Epithelial cell of proximal tubule (primary cell): ENCODE measurements around the gene DACT2. TPM values are rescaled to one million over a fixed set of nuclear protein-coding genes. Genes with fewer than 3 reads are reported as not detected.
A peak's percentile ranks its signal among the peaks of the same experiment; 100 is the strongest.

Source experiments
- DNase-seq: peaks from one replicate; pipeline ENCODE4 v3.0.0-alpha.2; 2011; ENCODE audit warnings: low read depth
- H3K4me3 ChIP-seq: 2 replicates; pipeline ENCODE4 v1.5.1; 2011; ENCODE audit warnings: low read depth, mild to moderate bottlenecking, low read length
- total RNA-seq: library from RNA; depleted of rRNA; stranded (reverse); fragments of >200 nt; gene quantifications from 2 replicates; pipeline ENCODE4 v1.2.3, GENCODE V29; 2015
- TF ChIP-seq, protein P1 (sequence below): conservative IDR thresholded peaks from 2 replicates; pipeline ENCODE4 v1.5.1; 2012; ENCODE audit warnings: low read depth, mild to moderate bottlenecking, low read length

Gene DACT2
- total RNA-seq, 1 donor from 2014 or later: 0.23 TPM

DNA sequence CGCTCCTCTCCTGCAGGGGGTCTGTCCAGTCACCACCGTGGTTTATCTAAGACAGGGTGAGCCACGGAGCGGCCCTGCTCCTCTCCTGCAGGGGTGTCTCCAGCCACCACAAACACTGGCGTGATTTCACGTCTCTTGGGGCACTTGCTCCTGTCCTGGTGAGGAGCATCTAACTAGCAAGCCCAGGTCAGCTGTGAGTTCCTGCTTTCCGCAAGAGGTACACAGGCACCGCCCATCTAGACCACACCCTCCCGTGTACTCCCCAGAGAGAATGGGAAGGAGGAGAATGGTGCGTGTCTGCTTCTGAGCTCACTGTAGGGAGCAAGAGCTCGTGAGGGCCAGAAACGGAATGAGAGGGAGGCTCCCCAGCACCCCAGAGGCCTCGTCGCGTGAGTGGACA, 40.7 kb downstream of the DACT2 start:
- DNase-seq: no peak
- H3K4me3 ChIP-seq: no peak overlapping the region

DNA sequence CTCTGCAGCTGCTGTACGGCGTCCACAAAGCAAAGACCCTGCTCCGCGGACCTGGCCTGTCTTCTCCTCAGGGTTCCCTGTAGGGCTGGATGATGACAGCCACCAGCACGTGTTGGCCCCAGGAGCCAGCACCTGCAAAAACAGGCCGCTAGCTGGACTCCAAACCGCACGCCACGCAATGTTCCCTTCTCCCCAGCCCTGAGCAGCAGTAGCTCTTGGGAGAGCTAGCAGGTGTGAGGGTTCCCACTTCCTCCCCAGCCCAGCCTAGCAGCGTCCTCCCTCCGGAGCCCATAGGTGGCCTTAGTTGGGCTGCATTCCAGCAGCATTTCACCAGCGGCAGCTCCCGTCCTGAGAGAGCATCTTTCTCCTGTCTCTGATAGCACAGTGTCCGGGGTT, 42.3 kb downstream of the DACT2 start:
- TF ChIP-seq, protein P1, sequence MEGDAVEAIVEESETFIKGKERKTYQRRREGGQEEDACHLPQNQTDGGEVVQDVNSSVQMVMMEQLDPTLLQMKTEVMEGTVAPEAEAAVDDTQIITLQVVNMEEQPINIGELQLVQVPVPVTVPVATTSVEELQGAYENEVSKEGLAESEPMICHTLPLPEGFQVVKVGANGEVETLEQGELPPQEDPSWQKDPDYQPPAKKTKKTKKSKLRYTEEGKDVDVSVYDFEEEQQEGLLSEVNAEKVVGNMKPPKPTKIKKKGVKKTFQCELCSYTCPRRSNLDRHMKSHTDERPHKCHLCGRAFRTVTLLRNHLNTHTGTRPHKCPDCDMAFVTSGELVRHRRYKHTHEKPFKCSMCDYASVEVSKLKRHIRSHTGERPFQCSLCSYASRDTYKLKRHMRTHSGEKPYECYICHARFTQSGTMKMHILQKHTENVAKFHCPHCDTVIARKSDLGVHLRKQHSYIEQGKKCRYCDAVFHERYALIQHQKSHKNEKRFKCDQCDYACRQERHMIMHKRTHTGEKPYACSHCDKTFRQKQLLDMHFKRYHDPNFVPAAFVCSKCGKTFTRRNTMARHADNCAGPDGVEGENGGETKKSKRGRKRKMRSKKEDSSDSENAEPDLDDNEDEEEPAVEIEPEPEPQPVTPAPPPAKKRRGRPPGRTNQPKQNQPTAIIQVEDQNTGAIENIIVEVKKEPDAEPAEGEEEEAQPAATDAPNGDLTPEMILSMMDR: no peak
- no peak overlapping the region for H3K4me3 ChIP-seq
- DNase-seq: no peak

More for the DNA sequence above, 40.7 kb downstream of the DACT2 start:
- TF ChIP-seq, protein P1: no peak

DNA sequence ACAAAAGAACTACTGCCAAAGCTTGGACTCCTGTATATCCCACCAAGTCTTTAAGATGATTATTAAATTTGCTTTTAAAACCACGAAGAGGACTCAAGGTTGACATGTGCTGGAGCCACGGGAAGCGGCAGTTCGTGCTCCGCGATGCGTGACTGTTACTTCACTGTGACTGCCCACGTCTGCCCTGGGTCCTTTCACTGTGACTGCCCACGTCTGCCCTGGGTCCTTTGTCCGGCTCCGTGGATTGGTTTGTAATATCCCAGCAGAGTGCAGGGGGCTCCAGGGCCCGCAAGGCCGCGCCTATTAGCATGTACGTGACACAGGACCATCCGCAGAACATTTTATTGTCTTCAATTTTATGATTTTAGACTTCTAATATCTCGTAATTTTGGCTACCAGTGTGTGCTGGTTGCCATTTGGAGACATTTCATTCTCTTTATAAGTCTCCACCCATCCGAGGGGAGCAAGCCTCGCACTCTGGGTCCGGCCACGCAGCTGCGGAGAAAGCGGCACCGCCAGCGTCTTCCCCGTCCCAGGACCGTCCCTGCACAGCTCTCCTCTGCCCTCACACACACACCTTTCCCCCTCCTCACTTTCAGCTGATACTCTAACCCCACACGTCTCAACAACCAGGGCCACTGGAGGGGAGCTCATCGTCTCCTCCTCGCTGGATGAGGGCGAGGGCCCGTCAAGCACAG, 42.9 kb downstream of the DACT2 start:
- DNase-seq: no peak
- no peak overlapping the region for H3K4me3 ChIP-seq
- TF ChIP-seq, protein P1: no peak

DNA sequence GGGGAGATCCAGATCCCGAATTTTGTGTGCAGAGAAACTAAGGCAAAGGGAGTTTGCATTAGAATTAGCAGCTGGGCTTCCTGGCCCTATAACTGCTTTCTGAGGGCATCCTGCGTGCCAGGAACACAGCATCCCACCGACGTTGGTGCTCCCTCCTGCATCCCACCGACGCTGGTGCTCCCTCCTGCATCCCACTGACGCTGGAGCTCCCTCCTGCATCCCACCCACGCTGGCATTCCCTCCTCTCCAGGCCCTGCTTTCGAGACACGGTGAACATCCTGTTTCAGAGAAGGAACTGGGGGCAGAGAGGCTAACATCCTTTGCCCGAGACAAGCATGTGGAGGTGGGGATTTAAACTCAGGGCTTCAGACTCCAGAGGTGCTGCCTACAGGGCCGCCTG, 44.4 kb downstream of the DACT2 start:
- no peak overlapping the region for H3K4me3 ChIP-seq
- DNase-seq: no peak
- TF ChIP-seq, protein P1: no peak

DNA sequence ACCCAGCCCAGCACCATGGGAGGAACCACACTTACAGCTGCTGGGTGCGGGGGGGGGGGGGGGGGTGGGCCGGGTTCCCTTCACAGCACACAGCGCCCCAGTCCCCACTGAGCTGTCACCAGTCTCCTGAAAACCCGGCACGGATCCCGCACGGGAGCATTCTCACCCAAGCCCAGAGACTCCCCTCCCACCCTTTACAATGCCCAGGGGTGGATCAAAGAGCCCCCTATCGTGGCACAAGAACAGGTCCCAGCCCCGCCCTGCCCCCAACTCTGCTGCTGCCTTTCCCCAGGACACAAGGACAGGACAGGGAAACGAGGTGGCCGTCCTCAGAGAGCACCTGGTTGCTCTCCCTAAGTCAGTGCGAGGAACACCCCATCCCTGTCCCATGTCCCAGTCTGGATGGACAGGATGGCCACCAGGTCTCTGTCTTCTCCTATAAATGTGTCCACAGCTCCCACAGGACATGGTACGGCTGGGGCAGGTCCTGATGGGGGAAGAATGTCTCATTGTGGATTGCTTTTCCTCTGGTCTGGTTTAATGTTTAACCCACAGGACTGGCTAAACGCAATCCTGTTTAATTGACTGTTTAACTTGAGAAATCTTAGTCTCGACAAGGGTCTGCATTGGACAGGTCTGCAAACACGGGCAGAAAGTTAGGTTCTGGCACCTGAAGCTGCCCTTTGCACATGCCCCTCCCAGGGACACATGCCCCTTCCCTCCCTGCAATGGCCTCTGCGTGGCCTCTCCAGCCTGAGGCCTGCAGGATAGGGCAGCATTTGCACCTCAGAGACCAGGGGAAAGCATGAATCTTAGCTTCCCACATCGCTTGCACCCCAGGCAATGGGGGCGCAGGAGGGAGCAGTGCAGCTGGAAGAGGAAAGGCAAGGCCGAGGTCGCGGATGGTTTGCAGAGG, 45.3 kb downstream of the DACT2 start:
- peak overlapping the region; percentile 37 for H3K4me3 ChIP-seq
- TF ChIP-seq, protein P1: no peak
- peak; percentile 37 for DNase-seq

DNA sequence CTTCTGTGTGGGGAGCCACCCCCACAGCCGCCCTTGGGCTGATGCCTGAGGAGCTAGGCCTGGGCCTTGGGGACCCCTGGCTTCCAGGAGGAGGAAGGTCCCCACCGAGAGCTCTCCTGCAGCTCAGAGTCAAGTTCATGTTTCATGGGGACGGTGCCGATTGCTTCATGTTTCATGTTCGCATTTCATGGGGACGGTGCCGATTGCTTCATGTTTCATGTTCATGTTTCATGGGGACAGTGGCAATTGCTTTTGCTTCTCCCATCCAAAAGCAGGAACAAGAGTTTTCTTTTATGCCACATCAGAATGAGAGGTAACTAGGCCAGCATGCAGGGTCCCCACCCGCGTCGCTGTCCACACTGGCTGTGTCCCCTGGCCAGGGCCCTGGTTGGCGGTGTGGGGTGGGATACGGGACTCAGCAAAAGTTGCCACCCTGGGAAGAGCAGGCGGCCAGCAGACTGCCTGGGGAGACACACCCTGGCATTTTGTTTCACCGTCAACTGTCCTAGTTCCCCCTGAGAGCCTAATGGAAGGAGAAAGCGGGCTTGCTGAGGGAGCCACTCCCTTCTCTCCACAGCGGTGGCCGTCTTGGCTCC, 46.0 kb downstream of the DACT2 start:
- H3K4me3 ChIP-seq: no peak overlapping the region
- no peak for DNase-seq
- TF ChIP-seq, protein P1: no peak
